Mammary epithelial cell (primary cell): ENCODE measurements around the gene ADGRE1.

ENCODE experiments used
- CTCF ChIP-seq, 2 donors: IDR thresholded peaks in 1 of 2; conservative IDR thresholded peaks in 1 of 2; 2 replicates each; pipeline ENCODE4 v1.5.1; 2011 to 2012; ENCODE audit warnings: inconsistent platforms in 2 of 2, low read length in 2 of 2, mild to moderate bottlenecking in 2 of 2, control low read depth in 1 of 2, low read depth in 1 of 2; ENCODE audit not compliant: insufficient read depth in 1 of 2; ENCODE audit errors: extremely low read depth in 1 of 2
- EZH2 ChIP-seq: IDR thresholded peaks from 2 replicates; pipeline ENCODE4 v1.6.1; 2012; ENCODE audit warnings: low read length, inconsistent platforms, borderline replicate concordance

- TF ChIP-seq CTCF (conservative IDR thresholded peaks at IDR 0.05 in 1 of 2, IDR thresholded peaks at IDR 0.05 in 1 of 2; ENCODE audit: extremely low read depth in 1 of 2, insufficient read depth in 1 of 2, low read depth in 1 of 2, low read length in 2 of 2) (no peak), EZH2 (no peak)
Observed at GRCh38 chr19:6856749-6857372, 30.5 kb upstream of the ADGRE1 start.
